Esophagus muscularis mucosa (tissue), 4 donors: ENCODE results near the gene GDAP2. TPM values are rescaled to one million over a fixed set of nuclear protein-coding genes. Genes with fewer than 3 reads are reported as not detected.

Experiments used
- DNase-seq: peaks from one replicate; pipeline ENCODE4 v3.0.0-alpha.2; 2017; ENCODE audit errors: extremely low spot score
- H3K27ac ChIP-seq, 4 donors: fragments of 200-600 bp; sonication (generic); replicated peaks in 1 of 4; 1 replicate in 3 of 4; 2 replicates in 1 of 4; pipeline ENCODE4 v1.5.1; 2016 to 2019; ENCODE audit warnings: mild to moderate bottlenecking in 1 of 4
- H3K27me3 ChIP-seq, 4 donors: fragments of 200-600 bp; sonication (generic); one replicate each; pipeline versions ENCODE4 v1.5.1 to v1.6.0; 2016 to 2019
- H3K36me3 ChIP-seq, 4 donors: fragments of 200-600 bp; sonication (generic); one replicate each; pipeline ENCODE4 v1.5.1; 2016 to 2019
- H3K4me1 ChIP-seq, 4 donors: fragments of 200-600 bp; sonication (generic); one replicate each; pipeline ENCODE4 v1.5.1; 2016 to 2019
- H3K4me3 ChIP-seq, 4 donors: fragments of 200-600 bp; sonication (generic); 1 replicate in 2 of 4; 2 replicates in 2 of 4; pipeline ENCODE4 v1.5.1; 2016 to 2019; ENCODE audit warnings: mild to moderate bottlenecking in 4 of 4, moderate library complexity in 1 of 4
- H3K9me3 ChIP-seq, 4 donors: fragments of 200-600 bp; sonication (generic); 1 replicate in 3 of 4; 2 replicates in 1 of 4; pipeline ENCODE4 v1.5.1; 2016 to 2019
- EP300 ChIP-seq: sonication (generic); formaldehyde crosslinking; IDR thresholded peaks from one replicate; pipeline ENCODE4 v1.6.1; 2017; ENCODE audit warnings: antibody characterized with exemption
- POLR2A ChIP-seq: fragments of 450-650 bp; IDR thresholded peaks from one replicate; pipeline ENCODE4 v1.6.1; 2017; ENCODE audit warnings: antibody characterized with exemption, moderate library complexity, mild to moderate bottlenecking, low read depth
- POLR2AphosphoS5 ChIP-seq, 2 donors: sonication (generic); formaldehyde crosslinking; IDR thresholded peaks; one replicate each; pipeline ENCODE4 v1.6.1; 2017; ENCODE audit warnings: antibody characterized with exemption in 2 of 2
- WGBS: methylation state at CpG from one replicate; pipeline ENCODE4 v1.1.5; 2018; 5-methylcytosine and 5-hydroxymethylcytosine counted together
- intact Hi-C: fragments of 100-400 bp; cut with DNase I; formaldehyde crosslinking; loops from one replicate; pipeline ENCODE4 v1.15.1; 2023
- total RNA-seq, 4 donors: library from RNA; depleted of rRNA; stranded (reverse); fragments of >200 nt; gene quantifications; one replicate each; pipeline versions ENCODE4 v1.1.0 to v1.2.1, GENCODE V29; 2016
- TF ChIP-seq, protein P1 (sequence below), 3 experiments: fragments of 200-600 bp in 2 of 3; fragments of 450-650 bp in 1 of 3; sonication (generic) in 2 of 3; IDR thresholded peaks; one replicate each; pipeline ENCODE4 v1.5.1; 2017 to 2019; ENCODE audit warnings: antibody characterized with exemption in 3 of 3, mild to moderate bottlenecking in 2 of 3, moderate library complexity in 1 of 3

Gene GDAP2
- total RNA-seq, 4 donors from 2014 or later, result 25.3 to 30.0 (median 26.8) TPM

DNA sequence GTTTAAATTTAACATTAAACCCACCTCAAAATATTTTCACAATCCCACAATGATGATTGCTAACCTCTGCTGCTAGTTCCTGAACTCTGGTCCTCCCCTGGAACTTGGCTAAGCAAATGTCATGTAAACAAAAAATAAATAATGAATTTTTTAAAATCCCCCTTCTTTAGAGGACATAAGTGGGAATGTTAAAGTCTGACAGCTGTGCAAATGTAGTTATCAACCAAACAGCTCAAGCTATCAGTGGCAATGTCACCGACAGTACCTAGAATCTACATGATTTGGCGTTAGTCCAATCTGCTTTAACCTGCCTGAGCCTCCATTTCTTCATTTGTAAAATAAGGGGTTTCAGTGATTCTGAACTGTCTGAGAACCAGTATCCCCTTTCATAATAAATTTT lies 67.7 kb downstream of the GDAP2 start:
- intact Hi-C loops, result no loop called here
- WGBS, result 74% methylated on average over 2 of the region's 2 CpGs

DNA sequence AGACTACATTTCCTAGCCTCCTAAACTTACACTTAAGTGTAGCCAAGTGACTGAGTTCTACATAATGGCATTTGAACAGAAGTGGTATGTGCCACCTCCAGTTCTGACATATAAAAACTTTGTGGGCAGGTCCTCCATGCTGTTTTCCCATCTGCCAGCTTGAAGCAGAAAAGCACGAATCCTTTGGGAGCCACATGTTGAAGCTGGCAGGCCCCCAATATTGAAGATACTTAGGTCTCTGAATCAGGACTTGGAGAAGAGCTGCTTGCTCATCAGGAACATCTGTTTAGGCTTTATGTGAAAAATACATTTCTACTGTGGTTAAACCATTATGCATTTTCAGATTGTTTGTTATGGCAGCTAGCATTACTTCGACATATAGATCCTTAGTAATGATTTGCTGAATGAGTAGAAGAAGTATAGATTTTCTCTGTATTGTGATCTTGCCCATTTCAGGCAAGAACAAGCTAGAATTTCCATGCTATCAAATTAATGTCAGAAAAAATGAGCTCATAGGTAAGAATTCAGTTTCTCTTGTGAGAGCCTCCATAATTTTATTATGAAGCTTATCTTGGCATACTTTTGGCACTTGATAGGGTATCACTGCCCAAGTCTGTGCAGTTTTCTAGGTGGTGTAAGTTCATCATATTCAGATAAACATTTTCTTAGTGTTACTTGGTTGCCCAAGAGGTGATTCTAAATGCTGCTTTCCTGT lies 68.4 kb downstream of the GDAP2 start:
- Histone ChIP-seq H3K27ac (no peak overlapping the region), H3K4me3 (no peak overlapping the region), H3K36me3 (peaks cover 6 to 24% (median 14%) of the 10 kb centered on the region in 4 donors), H3K27me3 (no peaks in the 10 kb centered on the region), H3K4me1 (no peaks in the 10 kb centered on the region), H3K9me3 (no peaks in the 10 kb centered on the region)
- TF ChIP-seq POLR2A, result no peak
- no peak for TF ChIP-seq POLR2AphosphoS5 (IDR thresholded peaks at IDR 0.05)
- no peak for TF ChIP-seq EP300
- TF ChIP-seq, protein P1, sequence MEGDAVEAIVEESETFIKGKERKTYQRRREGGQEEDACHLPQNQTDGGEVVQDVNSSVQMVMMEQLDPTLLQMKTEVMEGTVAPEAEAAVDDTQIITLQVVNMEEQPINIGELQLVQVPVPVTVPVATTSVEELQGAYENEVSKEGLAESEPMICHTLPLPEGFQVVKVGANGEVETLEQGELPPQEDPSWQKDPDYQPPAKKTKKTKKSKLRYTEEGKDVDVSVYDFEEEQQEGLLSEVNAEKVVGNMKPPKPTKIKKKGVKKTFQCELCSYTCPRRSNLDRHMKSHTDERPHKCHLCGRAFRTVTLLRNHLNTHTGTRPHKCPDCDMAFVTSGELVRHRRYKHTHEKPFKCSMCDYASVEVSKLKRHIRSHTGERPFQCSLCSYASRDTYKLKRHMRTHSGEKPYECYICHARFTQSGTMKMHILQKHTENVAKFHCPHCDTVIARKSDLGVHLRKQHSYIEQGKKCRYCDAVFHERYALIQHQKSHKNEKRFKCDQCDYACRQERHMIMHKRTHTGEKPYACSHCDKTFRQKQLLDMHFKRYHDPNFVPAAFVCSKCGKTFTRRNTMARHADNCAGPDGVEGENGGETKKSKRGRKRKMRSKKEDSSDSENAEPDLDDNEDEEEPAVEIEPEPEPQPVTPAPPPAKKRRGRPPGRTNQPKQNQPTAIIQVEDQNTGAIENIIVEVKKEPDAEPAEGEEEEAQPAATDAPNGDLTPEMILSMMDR (IDR thresholded peaks at IDR 0.05), result no peak
- 65% methylated on average over 2 of the region's 2 CpGs for WGBS
- DNase-seq, result no peak
- intact Hi-C loops, result no loop called here

More for the DNA sequence above, 67.7 kb downstream of the GDAP2 start:
- no peak overlapping the region for H3K27ac ChIP-seq
- H3K27me3 ChIP-seq, result no peaks in the 10 kb centered on the region
- no peak overlapping the region for H3K4me3 ChIP-seq
- peaks cover 12 to 30% (median 19%) of the 10 kb centered on the region in 4 donors for H3K36me3 ChIP-seq
- no peaks in the 10 kb centered on the region for H3K9me3 ChIP-seq
- no peak for DNase-seq
- no peak for TF ChIP-seq POLR2AphosphoS5 (IDR thresholded peaks at IDR 0.05)
- TF ChIP-seq EP300, result no peak
- TF ChIP-seq, protein P1 (IDR thresholded peaks at IDR 0.05), result no peak
- TF ChIP-seq POLR2A, result no peak
- H3K4me1 ChIP-seq, result no peaks in the 10 kb centered on the region

DNA sequence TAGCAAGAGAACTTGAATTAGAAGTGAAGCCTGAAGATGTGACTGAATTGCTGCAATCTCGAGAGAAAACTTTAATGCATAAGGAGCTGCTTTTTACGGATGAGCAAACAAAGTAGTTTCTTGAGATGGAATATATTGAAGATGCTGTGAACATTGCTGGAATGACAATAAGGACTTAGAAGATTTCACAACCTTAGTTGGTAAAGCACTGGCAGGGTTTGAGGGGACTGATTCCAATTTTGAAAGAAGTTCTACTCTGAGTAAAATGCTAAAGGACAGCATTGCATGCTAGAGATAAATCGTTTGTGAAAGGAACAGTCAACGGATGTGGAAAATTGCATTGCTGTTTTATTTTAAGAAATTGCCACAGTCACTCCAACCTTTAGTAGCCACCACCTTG lies 69.5 kb downstream of the GDAP2 start:
- no peak overlapping the region for H3K27ac ChIP-seq
- no peak for DNase-seq
- H3K36me3 ChIP-seq, result peaks cover 0 to 16% (median 6%) of the 10 kb centered on the region in 4 donors
- TF ChIP-seq, protein P1 (IDR thresholded peaks at IDR 0.05), result no peak
- TF ChIP-seq EP300 (no peak), POLR2A (no peak), POLR2AphosphoS5 (IDR thresholded peaks at IDR 0.05) (no peak)
- H3K4me3 ChIP-seq, result no peak overlapping the region
- H3K9me3 ChIP-seq, result no peaks in the 10 kb centered on the region
- intact Hi-C loops, result no loop called here
- 97% methylated on average over 4 of the region's 4 CpGs for WGBS
- no peaks in the 10 kb centered on the region for H3K27me3 ChIP-seq
- H3K4me1 ChIP-seq, result no peaks in the 10 kb centered on the region

DNA sequence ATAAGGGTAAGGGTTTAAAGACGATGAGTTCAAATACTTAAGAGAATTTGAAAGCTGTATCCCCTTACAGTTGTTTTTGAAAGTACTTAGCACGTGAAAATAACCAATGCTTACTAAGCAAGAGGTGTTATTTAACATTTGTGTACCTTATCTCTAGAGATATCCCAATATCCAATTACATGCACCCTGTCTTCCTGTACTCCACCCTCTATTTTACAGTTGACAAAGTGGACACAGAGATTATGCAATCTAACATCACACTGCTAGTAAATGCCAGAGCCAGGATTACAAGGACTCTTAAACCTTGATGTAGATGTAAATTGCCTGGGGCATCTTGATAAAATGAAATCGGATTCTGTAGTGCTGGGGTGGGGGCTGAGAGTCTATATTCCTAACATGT lies 72.0 kb downstream of the GDAP2 start:
- intact Hi-C loops, result no loop called here
- no peaks in the 10 kb centered on the region for H3K27me3 ChIP-seq

More for the DNA sequence above, 72.0 kb downstream of the GDAP2 start:
- Histone ChIP-seq H3K27ac (no peak overlapping the region), H3K9me3 (no peaks in the 10 kb centered on the region), H3K4me3 (no peak overlapping the region), H3K4me1 (no peaks in the 10 kb centered on the region), H3K36me3 (peaks cover 0 to 17% (median 0%) of the 10 kb centered on the region in 4 donors)
- WGBS, result 74% methylated on average over 3 of the region's 3 CpGs
- TF ChIP-seq POLR2A (no peak), EP300 (no peak), POLR2AphosphoS5 (IDR thresholded peaks at IDR 0.05) (no peak)
- TF ChIP-seq, protein P1 (IDR thresholded peaks at IDR 0.05), result no peak
- no peak for DNase-seq
